Liver (tissue), 9 donors: ENCODE measurements around the gene SCN2A. TPM values are rescaled to one million over a fixed set of nuclear protein-coding genes. Genes with fewer than 3 reads are reported as not detected.

Experiments used
- DNase-seq: peaks from one replicate; pipeline ENCODE4 v3.0.0-alpha.2; 2017; ENCODE audit warnings: low spot score
- H3K27ac ChIP-seq, 2 donors: one replicate each; pipeline ENCODE4 v1.7.0; 2013; ENCODE audit warnings: inconsistent platforms in 2 of 2, low read length in 2 of 2, control low read depth in 1 of 2, low read depth in 1 of 2, mild to moderate bottlenecking in 1 of 2
- H3K27me3 ChIP-seq, 4 donors: one replicate each; pipeline versions ENCODE4 v1.6.1 to v1.7.0; 2013; ENCODE audit warnings: low read length in 3 of 4, inconsistent platforms in 1 of 4, mild to moderate bottlenecking in 1 of 4, moderate library complexity in 1 of 4; ENCODE audit not compliant: control insufficient read depth in 4 of 4, insufficient read depth in 4 of 4
- H3K36me3 ChIP-seq, 4 donors: one replicate each; pipeline versions ENCODE4 v1.6.1 to v1.7.0; 2013; ENCODE audit warnings: low read length in 3 of 4, mild to moderate bottlenecking in 3 of 4, low read depth in 1 of 4, moderate library complexity in 1 of 4; ENCODE audit not compliant: control insufficient read depth in 4 of 4, insufficient read depth in 3 of 4
- H3K4me1 ChIP-seq, 4 donors: one replicate each; pipeline versions ENCODE4 v1.6.1 to v1.7.0; 2013; ENCODE audit warnings: low read length in 3 of 4, mild to moderate bottlenecking in 3 of 4, moderate library complexity in 1 of 4; ENCODE audit not compliant: control insufficient read depth in 4 of 4, insufficient read depth in 4 of 4
- H3K4me3 ChIP-seq, 3 donors: one replicate each; pipeline versions ENCODE4 v1.6.1 to v1.7.0; 2013; ENCODE audit warnings: low read length in 3 of 3, control low read depth in 1 of 3, low read depth in 1 of 3, mild to moderate bottlenecking in 1 of 3
- H3K9ac ChIP-seq, 2 donors: one replicate each; pipeline ENCODE4 v1.7.0; 2013; ENCODE audit warnings: low read length in 2 of 2, mild to moderate bottlenecking in 2 of 2, moderate library complexity in 2 of 2, control low read depth in 1 of 2, low read depth in 1 of 2
- H3K9me3 ChIP-seq, 4 donors: one replicate each; pipeline versions ENCODE4 v1.6.1 to v1.7.0; 2013; ENCODE audit warnings: low read length in 3 of 4; ENCODE audit not compliant: control insufficient read depth in 4 of 4
- ATF3 ChIP-seq: IDR thresholded peaks from 2 replicates; pipeline ENCODE4 v1.6.1; 2016; ENCODE audit warnings: antibody characterized with exemption
- CTCF ChIP-seq: fragments of 150-350 bp; IDR thresholded peaks from 2 replicates; pipeline ENCODE4 v1.5.1; 2017; ENCODE audit warnings: improper control_type of control experiment, low read depth, low read length; ENCODE audit not compliant: missing input control
- EGR1 ChIP-seq, 2 donors: IDR thresholded peaks; 2 replicates each; pipeline ENCODE4 v1.6.1; 2016 to 2018; ENCODE audit warnings: antibody characterized with exemption in 2 of 2, low read depth in 2 of 2
- FOXA1 ChIP-seq: IDR thresholded peaks from 2 replicates; pipeline ENCODE4 v1.6.1; 2016; ENCODE audit warnings: antibody characterized with exemption
- FOXA2 ChIP-seq: IDR thresholded peaks from 2 replicates; pipeline ENCODE4 v1.6.1; 2016; ENCODE audit warnings: antibody characterized with exemption
- GABPA ChIP-seq, 2 donors: IDR thresholded peaks in 1 of 2; conservative IDR thresholded peaks in 1 of 2; 2 replicates each; pipeline ENCODE4 v1.6.1; 2016; ENCODE audit warnings: antibody characterized with exemption in 2 of 2, mild to moderate bottlenecking in 1 of 2, moderate library complexity in 1 of 2
- HNF4A ChIP-seq, 2 donors: conservative IDR thresholded peaks; 2 replicates each; pipeline ENCODE4 v1.6.1; 2016; ENCODE audit warnings: antibody characterized with exemption in 2 of 2, mild to moderate bottlenecking in 2 of 2
- HNF4G ChIP-seq: IDR thresholded peaks from 2 replicates; pipeline ENCODE4 v1.6.1; 2016; ENCODE audit warnings: antibody characterized with exemption
- JUND ChIP-seq, 2 donors: IDR thresholded peaks; 2 replicates each; pipeline ENCODE4 v1.6.1; 2016; ENCODE audit warnings: antibody characterized with exemption in 2 of 2
- MAX ChIP-seq: IDR thresholded peaks from 2 replicates; pipeline ENCODE4 v1.6.1; 2016; ENCODE audit warnings: antibody characterized with exemption
- NR2F2 ChIP-seq: IDR thresholded peaks from 2 replicates; pipeline ENCODE4 v1.6.1; 2016; ENCODE audit warnings: antibody characterized with exemption
- RAD21 ChIP-seq, 2 donors: IDR thresholded peaks; 2 replicates each; pipeline ENCODE4 v1.6.1; 2016; ENCODE audit warnings: antibody characterized with exemption in 2 of 2, mild to moderate bottlenecking in 2 of 2
- REST ChIP-seq: IDR thresholded peaks from 2 replicates; pipeline ENCODE4 v1.6.1; 2016; ENCODE audit warnings: antibody characterized with exemption, mild to moderate bottlenecking
- RXRA ChIP-seq, 2 donors: IDR thresholded peaks; 2 replicates each; pipeline ENCODE4 v1.6.1; 2017 to 2018; ENCODE audit warnings: antibody characterized with exemption in 2 of 2, mild to moderate bottlenecking in 1 of 2
- SP1 ChIP-seq: IDR thresholded peaks from 2 replicates; pipeline ENCODE4 v1.6.1; 2018; ENCODE audit warnings: antibody characterized with exemption, mild to moderate bottlenecking
- TAF1 ChIP-seq: conservative IDR thresholded peaks from 2 replicates; pipeline ENCODE4 v1.6.1; 2016; ENCODE audit warnings: antibody characterized with exemption, mild to moderate bottlenecking
- YY1 ChIP-seq: IDR thresholded peaks from 2 replicates; pipeline ENCODE4 v1.6.1; 2016; ENCODE audit warnings: antibody characterized with exemption, mild to moderate bottlenecking
- ZBTB33 ChIP-seq: IDR thresholded peaks from 2 replicates; pipeline ENCODE4 v1.6.1; 2016; ENCODE audit warnings: antibody characterized with exemption
- WGBS: extraction: QIAGEN DNeasy Blood & Tissue Kit; methylation state at CpG from one replicate; pipeline ENCODE4 v1.1.7; 2013; 5-methylcytosine and 5-hydroxymethylcytosine counted together
- polyA plus RNA-seq, 2 donors: library from polyadenylated mRNA; stranded (reverse) in 1 of 2; unstranded in 1 of 2; fragments of 200-250 nt in 1 of 2; fragments of >200 nt in 1 of 2; fragmentation: Nextera tagmentation in 1 of 2; extraction: Ambion mirVana in 1 of 2; gene quantifications; one replicate each; pipeline versions ENCODE4 v1.2.1 to v1.2.3, GENCODE V29; 2013 to 2015
- total RNA-seq, 2 donors: library from RNA; depleted of rRNA; stranded (reverse); fragments of >200 nt; gene quantifications; one replicate each; pipeline ENCODE4 v1.2.3, GENCODE V29; 2014
- donor health status: healthy.
- donor health status: healthy.
- donor health status: healthy.
- donor health status: healthy.
- donor health status: healthy.

Gene SCN2A
- total and polyA plus RNA-seq, 4 donors, result 0.01 to 0.33 (median 0.05) TPM

GRCh38 chr2:165390875-165391274, 151.7 kb downstream of the SCN2A start:
- Histone ChIP-seq H3K9me3 (no peaks in the 10 kb centered on the region), H3K27me3 (no peaks in the 10 kb centered on the region), H3K36me3 (no peaks in the 10 kb centered on the region), H3K4me3 (no peak overlapping the region), H3K4me1 (no peaks in the 10 kb centered on the region), H3K9ac (no peak overlapping the region), H3K27ac (no peak overlapping the region)
- TF ChIP-seq FOXA1 (no peak), ATF3 (no peak), HNF4G (no peak), HNF4A (conservative IDR thresholded peaks at IDR 0.05) (no peak), RXRA (IDR thresholded peaks at IDR 0.05) (no peak), YY1 (no peak), RAD21 (IDR thresholded peaks at IDR 0.05) (no peak), EGR1 (IDR thresholded peaks at IDR 0.05; ENCODE audit: low read depth in 2 of 2) (no peak), TAF1 (no peak), FOXA2 (no peak), JUND (IDR thresholded peaks at IDR 0.05) (no peak), SP1 (no peak), ZBTB33 (no peak), NR2F2 (no peak), GABPA (IDR thresholded peaks at IDR 0.05 in 1 of 2, conservative IDR thresholded peaks at IDR 0.05 in 1 of 2) (no peak), CTCF (no peak), REST (no peak), MAX (no peak)
- DNase-seq, result no peak

- Histone ChIP-seq H3K36me3 (no peaks in the 10 kb centered on the region), H3K27ac (no peak overlapping the region), H3K4me1 (no peaks in the 10 kb centered on the region), H3K9ac (no peak overlapping the region), H3K27me3 (no peaks in the 10 kb centered on the region), H3K4me3 (no peak overlapping the region), H3K9me3 (no peaks in the 10 kb centered on the region)
- WGBS, result 84% methylated on average over 2 of the region's 2 CpGs
- DNase-seq, result no peak
- no peak for TF ChIP-seq FOXA1
- TF ChIP-seq JUND (IDR thresholded peaks at IDR 0.05), result no peak
- TF ChIP-seq HNF4G, result no peak
- no peak for TF ChIP-seq FOXA2
- no peak for TF ChIP-seq SP1
- no peak for TF ChIP-seq CTCF
- TF ChIP-seq NR2F2, result no peak
- TF ChIP-seq ZBTB33, result no peak
- no peak for TF ChIP-seq RXRA (IDR thresholded peaks at IDR 0.05)
- TF ChIP-seq YY1, result no peak
- TF ChIP-seq HNF4A (conservative IDR thresholded peaks at IDR 0.05), result no peak
- no peak for TF ChIP-seq ATF3
Measured at GRCh38 chr2:165391791-165392190, 152.6 kb downstream of the SCN2A start.
